Measurements from ENCODE around the gene TMEM132E. TPM values are rescaled to one million over a fixed set of nuclear protein-coding genes. Genes with fewer than 3 reads are reported as not detected.

Gene TMEM132E
- total and polyA plus RNA-seq, 2 of the 8 experiments (the other 6 are each of a cell fraction or from before 2014, with no cell fraction given), result 0.45 to 0.60 TPM

DNA sequence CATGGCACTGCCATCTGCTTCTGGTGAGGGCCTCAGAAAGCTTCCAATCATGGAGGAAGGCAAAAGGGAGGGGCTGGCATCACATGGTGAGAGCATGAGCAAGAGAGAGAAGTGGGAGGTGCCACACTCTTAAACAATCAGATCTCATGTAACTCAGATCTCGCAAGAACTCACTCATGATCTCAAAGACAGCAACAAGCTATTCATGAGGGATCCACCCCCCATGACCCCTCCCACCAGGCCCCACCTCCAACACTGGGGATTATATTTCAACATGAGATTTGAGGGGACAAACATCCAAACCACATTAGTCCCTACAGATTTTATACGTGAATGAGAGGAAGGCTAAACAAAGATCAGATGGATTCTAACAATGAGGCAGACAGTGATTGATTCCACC, 8.9 kb upstream of the TMEM132E start:
- H3K79me2 ChIP-seq (ENCODE audit: control insufficient read depth in 1 of 2, insufficient read depth in 2 of 2, low read length in 2 of 2), result no peaks in the 10 kb centered on the region
- 68% methylated on average over 2 of the region's 2 CpGs; no CpG with 5 or more reads in 1 of the 2 experiments for WGBS, 2 experiments (ENCODE audit: extremely low coverage in 1 of 2, insufficient coverage in 1 of 2, insufficient read length in 1 of 2, insufficient replicate concordance in 2 of 2, low coverage in 1 of 2, low lambda C conversion rate in 2 of 2, missing lambda C conversion rate in 1 of 2)
- no peaks in the 10 kb centered on the region for H3K79me1 ChIP-seq (ENCODE audit: low read depth, low read length)
- ChIA-PET CTCF (ENCODE audit: partially characterized antibody) (interaction anchor here (0.9 to 3.5 kb wide), 5 partner anchors 13 to 323 kb away, joined by 3 to 20 read pairs (median 5); no protein-coding TSS in a partner anchor), POLR2A (ENCODE audit: partially characterized antibody) (no interaction called here)
- no peak overlapping the region for H3K18ac ChIP-seq (ENCODE audit: extremely low read depth, low read length)
- H3K27ac ChIP-seq (ENCODE audit: low read depth, low read length), result no peak overlapping the region
- H2BK120ac ChIP-seq (replicated peaks; ENCODE audit: low read depth, low read length), result no peak overlapping the region
- no peaks in the 10 kb centered on the region for H3K9me3 ChIP-seq (ENCODE audit: insufficient read depth in 2 of 2, low read depth in 1 of 2, low read length in 1 of 2)
- FAIRE-seq, result no peak
- H2BK15ac ChIP-seq (ENCODE audit: low read length), result no peak overlapping the region
- no peak overlapping the region for H3K4me3 ChIP-seq (ENCODE audit: extremely low read depth in 1 of 4, insufficient read depth in 2 of 4, low read depth in 3 of 4, low read length in 4 of 4)
- no peak overlapping the region for H2AFZ ChIP-seq (ENCODE audit: low read length)
- no peak overlapping the region for H2BK20ac ChIP-seq (ENCODE audit: low read length)
- no peak for DNase-seq (ENCODE audit: low read depth in 1 of 2, low spot score in 2 of 2)
- no peak overlapping the region for H3K56ac ChIP-seq (replicated peaks; ENCODE audit: insufficient read length, low read depth, low read length)
- no peak overlapping the region for H3K14ac ChIP-seq (ENCODE audit: insufficient read length)
- H4K20me1 ChIP-seq (replicated peaks in 1 of 2; ENCODE audit: control insufficient read depth in 1 of 2, insufficient read depth in 2 of 2, low read length in 2 of 2), result peaks cover 0 to 2% of the 10 kb centered on the region in 2 experiments
- H4K91ac ChIP-seq (replicated peaks; ENCODE audit: insufficient read length, low read length), result no peak overlapping the region
- H2BK12ac ChIP-seq (ENCODE audit: low read depth, low read length), result no peak overlapping the region
- H3K4me1 ChIP-seq (replicated peaks in 1 of 4; ENCODE audit: control insufficient read depth in 3 of 4, insufficient read depth in 4 of 4, low read length in 3 of 4), result peaks cover 0 to 11% (median 4%) of the 10 kb centered on the region in 4 experiments; a peak in 4 of 7 replicates
- no peak overlapping the region for H3K4me2 ChIP-seq (ENCODE audit: insufficient read depth in 1 of 2, low read depth in 2 of 2, low read length in 2 of 2)
- H3K23ac ChIP-seq (ENCODE audit: insufficient read length), result no peak overlapping the region
- H4K5ac ChIP-seq (ENCODE audit: insufficient read length, low read depth, low read length), result no peak overlapping the region
- peaks cover 6% of the 10 kb centered on the region; the same call in 1 of the 2 replicates for H3K23me2 ChIP-seq (ENCODE audit: low read depth, low read length)
- no peak overlapping the region for H3K9ac ChIP-seq (replicated peaks in 1 of 4; ENCODE audit: extremely low read depth in 1 of 4, low read depth in 3 of 4, low read length in 3 of 4)
- H3K36me3 ChIP-seq (ENCODE audit: control insufficient read depth in 2 of 4, insufficient read depth in 4 of 4, low read length in 3 of 4), result no peaks in the 10 kb centered on the region
- H3K4ac ChIP-seq (replicated peaks; ENCODE audit: insufficient read length, low read depth, low read length), result no peak overlapping the region
- H4K8ac ChIP-seq (ENCODE audit: extremely low read depth, insufficient read depth, low read length), result no peak overlapping the region
- no peak overlapping the region for H2AK5ac ChIP-seq (ENCODE audit: low read depth, low read length)
- TF ChIP-seq GABPA (IDR thresholded peaks at IDR 0.05; ENCODE audit: borderline replicate concordance, insufficient read depth, low read length) (no peak), KDM1A (IDR thresholded peaks at IDR 0.05; ENCODE audit: borderline replicate concordance, low read length) (no peak), TAF7 (optimal IDR thresholded peaks at IDR 0.05; ENCODE audit: borderline replicate concordance, low read depth, low read length) (no peak), TCF12 (IDR thresholded peaks at IDR 0.05; ENCODE audit: low read depth, low read length) (no peak), TAF1 (IDR thresholded peaks at IDR 0.05; ENCODE audit: low read depth, low read length) (no peak), PHF8 (conservative IDR thresholded peaks at IDR 0.05; ENCODE audit: low read depth, low read length) (no peak), JUN (IDR thresholded peaks at IDR 0.05; ENCODE audit: low read depth, low read length) (no peak), EGR1 (IDR thresholded peaks at IDR 0.05; ENCODE audit: borderline replicate concordance, low read depth, low read length) (no peak), MAFK (IDR thresholded peaks at IDR 0.05; ENCODE audit: low read depth, low read length) (no peak), KDM5A (IDR thresholded peaks at IDR 0.05; ENCODE audit: low read length) (no peak), SRF (IDR thresholded peaks at IDR 0.05; ENCODE audit: low read depth, low read length) (no peak), RNF2 (IDR thresholded peaks at IDR 0.05; ENCODE audit: borderline replicate concordance, low read depth, low read length, missing control alignments, poor library complexity, severe bottlenecking) (no peak), CHD2 (IDR thresholded peaks at IDR 0.05; ENCODE audit: low read length) (no peak), BRCA1 (IDR thresholded peaks at IDR 0.05; ENCODE audit: low read depth, low read length) (no peak), SUZ12 (IDR thresholded peaks at IDR 0.05; ENCODE audit: low read length) (no peak)
- H2BK5ac ChIP-seq (ENCODE audit: low read depth, low read length), result no peak overlapping the region
- H3K27me3 ChIP-seq (replicated peaks in 1 of 4; ENCODE audit: control insufficient read depth in 3 of 4, extremely low read depth in 1 of 4, insufficient read depth in 3 of 4, low read length in 3 of 4), result peaks cover 0 to 20% (median 11%) of the 10 kb centered on the region in 4 experiments; a peak in 5 of 7 replicates

All from H1 (cell line).